ENCODE data around the gene PLA2G4E.

PLA2G4E gene

GRCh38 chr15:41982133-41982930, 38.5 kb downstream of the PLA2G4E start:
- no peak for DNase-seq (ENCODE audit: extremely low spot score)
- ChIA-PET POLR2A (interaction anchor here (4.5 kb wide), 1 partner anchor 10 kb away, joined by 18 read pairs; the partner anchor contains the start of gene EHD4), CTCF (interaction anchor here (1.1 kb wide), 1 partner anchor 10 kb away, joined by 6 read pairs; the partner anchor contains the start of gene EHD4)
- TF ChIP-seq BHLHE40 (IDR thresholded peaks at IDR 0.05; ENCODE audit: borderline replicate concordance) (no peak), ZNF384 (IDR thresholded peaks at IDR 0.05) (no peak), FOXM1 (IDR thresholded peaks at IDR 0.05; ENCODE audit: borderline replicate concordance) (no peak), HDGF (IDR thresholded peaks at IDR 0.05; ENCODE audit: borderline replicate concordance) (no peak), SUZ12 (IDR thresholded peaks at IDR 0.05) (no peak), ELF4 (IDR thresholded peaks at IDR 0.05) (no peak), PKNOX1 (IDR thresholded peaks at IDR 0.05) (no peak), FOXA1 (IDR thresholded peaks at IDR 0.05) (no peak), FOXK2 (IDR thresholded peaks at IDR 0.05) (no peak), SP1 (IDR thresholded peaks at IDR 0.05) (no peak), ARNT (IDR thresholded peaks at IDR 0.05) (no peak), LEF1 (IDR thresholded peaks at IDR 0.05; ENCODE audit: borderline replicate concordance) (no peak)

GRCh38 chr15:41981371-41982132, 39.3 kb downstream of the PLA2G4E start:
- ChIA-PET CTCF (interaction anchor here (1.1 kb wide), 1 partner anchor 10 kb away, joined by 6 read pairs; the partner anchor contains the start of gene EHD4), POLR2A (interaction anchor here (4.5 kb wide), 1 partner anchor 9 kb away, joined by 18 read pairs; the partner anchor contains the start of gene EHD4)
- no peak for DNase-seq (ENCODE audit: extremely low spot score)
- no peak for TF ChIP-seq BHLHE40 (IDR thresholded peaks at IDR 0.05; ENCODE audit: borderline replicate concordance)
- no peak for TF ChIP-seq L3MBTL2 (conservative IDR thresholded peaks at IDR 0.05)
- TF ChIP-seq ZNF384 (IDR thresholded peaks at IDR 0.05), result no peak
- no peak for TF ChIP-seq PKNOX1 (IDR thresholded peaks at IDR 0.05)
- TF ChIP-seq SUZ12 (IDR thresholded peaks at IDR 0.05), result no peak
- TF ChIP-seq HDGF (IDR thresholded peaks at IDR 0.05; ENCODE audit: borderline replicate concordance), result no peak
- no peak for TF ChIP-seq FOXM1 (IDR thresholded peaks at IDR 0.05; ENCODE audit: borderline replicate concordance)
- no peak for TF ChIP-seq ARNT (IDR thresholded peaks at IDR 0.05)

GRCh38 chr15:41980654-41981323, 40.1 kb downstream of the PLA2G4E start:
- no peak for DNase-seq (ENCODE audit: extremely low spot score)
- CTCF ChIA-PET, result no interaction called here
- TF ChIP-seq FOXK2 (IDR thresholded peaks at IDR 0.05), result no peak
- no peak for TF ChIP-seq TARDBP (IDR thresholded peaks at IDR 0.05)
- TF ChIP-seq BHLHE40 (IDR thresholded peaks at IDR 0.05; ENCODE audit: borderline replicate concordance), result no peak
- TF ChIP-seq ZNF384 (IDR thresholded peaks at IDR 0.05), result no peak
- TF ChIP-seq FOXA1 (IDR thresholded peaks at IDR 0.05), result no peak
- no peak for TF ChIP-seq HDGF (IDR thresholded peaks at IDR 0.05; ENCODE audit: borderline replicate concordance)
- TF ChIP-seq PKNOX1 (IDR thresholded peaks at IDR 0.05), result no peak
- TF ChIP-seq L3MBTL2 (conservative IDR thresholded peaks at IDR 0.05), result no peak
- no peak for TF ChIP-seq LEF1 (IDR thresholded peaks at IDR 0.05; ENCODE audit: borderline replicate concordance)
- TF ChIP-seq SP1 (IDR thresholded peaks at IDR 0.05), result no peak
- TF ChIP-seq CTBP1 (IDR thresholded peaks at IDR 0.05; ENCODE audit: borderline replicate concordance), result no peak
- TF ChIP-seq ARNT (IDR thresholded peaks at IDR 0.05), result no peak
- TF ChIP-seq FOXM1 (IDR thresholded peaks at IDR 0.05; ENCODE audit: borderline replicate concordance), result no peak
- no peak for TF ChIP-seq NFRKB (IDR thresholded peaks at IDR 0.05)
- no peak for TF ChIP-seq ELF4 (IDR thresholded peaks at IDR 0.05)
- no peak for TF ChIP-seq SUZ12 (IDR thresholded peaks at IDR 0.05)
- POLR2A ChIA-PET, result interaction anchor here (4.5 kb wide), 1 partner anchor 8 kb away, joined by 18 read pairs; the partner anchor contains the start of gene EHD4

GRCh38 chr15:41979493-41980266, 41.2 kb downstream of the PLA2G4E start:
- TF ChIP-seq SUZ12 (IDR thresholded peaks at IDR 0.05) (no peak), NFRKB (IDR thresholded peaks at IDR 0.05) (no peak), L3MBTL2 (conservative IDR thresholded peaks at IDR 0.05) (no peak), ARNT (IDR thresholded peaks at IDR 0.05) (no peak), FOXA1 (IDR thresholded peaks at IDR 0.05) (no peak), FOXM1 (IDR thresholded peaks at IDR 0.05; ENCODE audit: borderline replicate concordance) (no peak), BHLHE40 (IDR thresholded peaks at IDR 0.05; ENCODE audit: borderline replicate concordance) (no peak), PKNOX1 (IDR thresholded peaks at IDR 0.05) (no peak), CTBP1 (IDR thresholded peaks at IDR 0.05; ENCODE audit: borderline replicate concordance) (no peak), HDGF (IDR thresholded peaks at IDR 0.05; ENCODE audit: borderline replicate concordance) (no peak), LEF1 (IDR thresholded peaks at IDR 0.05; ENCODE audit: borderline replicate concordance) (no peak), ZNF384 (IDR thresholded peaks at IDR 0.05) (no peak), FOXK2 (IDR thresholded peaks at IDR 0.05) (no peak), ELF4 (IDR thresholded peaks at IDR 0.05) (no peak), SP1 (IDR thresholded peaks at IDR 0.05) (no peak), TARDBP (IDR thresholded peaks at IDR 0.05) (no peak)
- POLR2A ChIA-PET, result no interaction called here
- CTCF ChIA-PET, result interaction anchor here (0.6 kb wide), 1 partner anchor 84 kb away, joined by 3 read pairs; no protein-coding TSS in a partner anchor
- no peak for DNase-seq (ENCODE audit: extremely low spot score)
